Measurements from ENCODE around the gene SYT4. TPM values are rescaled to one million over a fixed set of nuclear protein-coding genes. Genes with fewer than 3 reads are reported as not detected.

Gene SYT4
- total RNA-seq, 1 donor from 2014 or later = not detected

DNA sequence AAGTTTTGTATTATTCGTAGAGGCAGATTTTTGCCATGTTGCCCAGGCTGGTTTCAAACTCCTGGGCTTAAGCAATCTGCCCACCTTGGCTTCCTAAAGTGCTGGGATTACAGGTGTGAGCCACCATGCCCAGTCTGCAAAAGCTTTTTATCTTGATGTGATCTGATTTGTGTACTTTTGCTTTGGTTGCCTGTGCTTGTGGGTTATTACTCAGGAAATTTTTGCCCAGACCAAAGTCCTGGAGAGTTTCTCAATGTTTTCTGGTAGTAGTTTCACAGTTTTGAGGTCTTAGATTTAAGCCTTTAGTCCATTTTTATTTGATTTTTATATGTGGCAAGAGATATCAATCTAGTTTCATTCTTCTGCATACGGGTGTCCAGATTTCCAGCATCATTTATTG is 42.4 kb downstream of the SYT4 start:
- Histone ChIP-seq H3K27me3 (ENCODE audit: control insufficient read depth in 3 of 3, insufficient read depth in 3 of 3, low read length in 3 of 3) (no peaks in the 10 kb centered on the region), H3K27ac (ENCODE audit: low read depth, low read length) (no peak overlapping the region), H3K4me3 (ENCODE audit: low read length in 3 of 3) (no peak overlapping the region), H3K9me3 (ENCODE audit: control insufficient read depth in 3 of 3, low read length in 3 of 3) (no peaks in the 10 kb centered on the region), H3K9ac (ENCODE audit: low read depth in 1 of 3, low read length in 3 of 3) (no peak overlapping the region), H3K36me3 (ENCODE audit: control insufficient read depth in 3 of 3, insufficient read depth in 3 of 3, low read length in 3 of 3) (no peaks in the 10 kb centered on the region), H3K4me1 (ENCODE audit: control insufficient read depth in 3 of 3, insufficient read depth in 3 of 3, low read length in 3 of 3) (no peaks in the 10 kb centered on the region)

DNA sequence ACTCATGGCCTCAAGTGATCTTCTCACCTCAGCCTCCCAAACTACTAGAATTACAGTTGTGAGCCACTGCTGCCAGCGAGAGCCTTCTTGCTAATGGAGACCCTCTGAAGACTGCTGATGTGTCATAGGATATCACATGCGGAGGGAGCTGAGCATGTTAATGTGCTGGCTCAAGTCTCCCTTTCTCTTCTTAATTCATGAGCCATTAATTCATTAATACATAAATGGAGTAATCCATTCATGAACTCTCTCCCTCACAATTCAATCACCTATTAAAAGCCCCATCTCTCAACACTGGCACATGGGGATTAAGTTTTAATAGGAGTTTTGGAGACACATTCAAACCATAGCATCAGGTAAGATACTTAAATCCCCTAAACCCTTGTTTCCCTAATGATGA is 54.8 kb downstream of the SYT4 start:
- H3K9me3 ChIP-seq (ENCODE audit: control insufficient read depth in 3 of 3, low read length in 3 of 3) = no peaks in the 10 kb centered on the region
- no peak overlapping the region for H3K27ac ChIP-seq (ENCODE audit: low read depth, low read length)
- H3K4me1 ChIP-seq (ENCODE audit: control insufficient read depth in 3 of 3, insufficient read depth in 3 of 3, low read length in 3 of 3) = no peaks in the 10 kb centered on the region
- H3K36me3 ChIP-seq (ENCODE audit: control insufficient read depth in 3 of 3, insufficient read depth in 3 of 3, low read length in 3 of 3) = no peaks in the 10 kb centered on the region
- H3K9ac ChIP-seq (ENCODE audit: low read depth in 1 of 3, low read length in 3 of 3) = no peak overlapping the region
- no peaks in the 10 kb centered on the region for H3K27me3 ChIP-seq (ENCODE audit: control insufficient read depth in 3 of 3, insufficient read depth in 3 of 3, low read length in 3 of 3)
- no peak overlapping the region for H3K4me3 ChIP-seq (ENCODE audit: low read length in 3 of 3)

DNA sequence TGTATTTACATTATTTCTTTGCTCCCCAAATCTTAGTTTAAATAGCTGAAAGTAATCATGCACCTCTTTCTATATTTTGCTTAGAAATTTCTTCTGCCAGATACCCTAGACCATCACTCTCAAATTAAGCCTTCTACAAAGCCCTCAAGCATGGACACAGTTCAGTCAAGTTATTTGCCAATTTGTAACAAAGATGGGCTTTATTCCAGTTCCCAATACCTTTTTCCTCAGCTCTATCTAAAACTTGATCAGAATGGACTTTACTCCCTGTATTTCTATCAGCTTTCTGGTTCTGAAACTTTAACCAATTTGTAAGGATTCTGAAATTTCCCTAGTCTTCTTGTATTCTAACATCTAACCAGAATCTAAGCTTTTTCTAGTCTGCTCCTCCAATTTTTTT is 56.6 kb downstream of the SYT4 start:
- H3K4me3 ChIP-seq (ENCODE audit: low read length in 3 of 3) = no peak overlapping the region

More for the DNA sequence above, 56.6 kb downstream of the SYT4 start:
- Histone ChIP-seq H3K4me1 (ENCODE audit: control insufficient read depth in 3 of 3, insufficient read depth in 3 of 3, low read length in 3 of 3) (no peaks in the 10 kb centered on the region), H3K9me3 (ENCODE audit: control insufficient read depth in 3 of 3, low read length in 3 of 3) (no peaks in the 10 kb centered on the region), H3K27ac (ENCODE audit: low read depth, low read length) (no peak overlapping the region), H3K9ac (ENCODE audit: low read depth in 1 of 3, low read length in 3 of 3) (no peak overlapping the region), H3K27me3 (ENCODE audit: control insufficient read depth in 3 of 3, insufficient read depth in 3 of 3, low read length in 3 of 3) (no peaks in the 10 kb centered on the region), H3K36me3 (ENCODE audit: control insufficient read depth in 3 of 3, insufficient read depth in 3 of 3, low read length in 3 of 3) (no peaks in the 10 kb centered on the region)

Other genes with a start within 250 kb of the SYT4 start
- gene RIT2, start 161.8 kb downstream of the SYT4 start, total RNA-seq = not detected